Measurements from ENCODE around the gene MRPS22.
"Not testable (repeated sequence)": the region's sequence is repeated elsewhere in the genome, so short reads cannot be mapped to it uniquely, and the experiment has no call there.

The MRPS22 gene

GRCh38 chr3:139396707-139397106, 52.9 kb downstream of the MRPS22 start:
- no peak overlapping the region for H3K27ac ChIP-seq
- TF ChIP-seq CTCF (conservative IDR thresholded peaks at IDR 0.05): no peak

GRCh38 chr3:139401155-139401554, 57.3 kb downstream of the MRPS22 start:
- H3K27ac ChIP-seq: not testable (repeated sequence)

Measured in VCaP (cell line).